B cell (primary cell): ENCODE measurements around the gene SERINC5. TPM values are rescaled to one million over a fixed set of nuclear protein-coding genes. Genes with fewer than 3 reads are reported as not detected.

Source experiments
- ATAC-seq: fragments of 200-7000 bp; cut with Tn5 transposase; one replicate; pipeline ENCODE4 v1.10.0; 2021; ENCODE audit warnings: low read depth, mild to moderate bottlenecking, moderate number of reproducible peaks, moderate library complexity
- CTCF ChIA-PET: fragments of 350-600 bp; sonication (Branson Sonifier 250); formaldehyde crosslinking; loops from one replicate; lab custom pipeline; 2021; ENCODE audit warnings: antibody characterized with exemption, inconsistent platforms; lab: Charles Lee
- POLR2A ChIA-PET: fragments of 350-600 bp; sonication (Branson Sonifier 250); formaldehyde crosslinking; loops from one replicate; lab custom pipeline; 2021; ENCODE audit warnings: antibody characterized with exemption; lab: Charles Lee
- DNase-seq: peaks from one replicate; pipeline ENCODE4 v3.0.0; 2013
- H2AFZ ChIP-seq: 2 replicates; pipeline ENCODE4 v1.6.1; 2012; ENCODE audit warnings: mild to moderate bottlenecking, low read depth, low read length; ENCODE audit not compliant: insufficient read depth, poor library complexity, severe bottlenecking
- H3K27ac ChIP-seq, 2 donors: 1 replicate in 1 of 2; 2 replicates in 1 of 2; pipeline ENCODE4 v1.5.1; 2012 to 2013; ENCODE audit warnings: low read length in 2 of 2, mild to moderate bottlenecking in 2 of 2, moderate library complexity in 1 of 2
- H3K27me3 ChIP-seq, 4 experiments: fragments of 200-600 bp in 1 of 4; sonication (generic) in 1 of 4; replicated peaks in 1 of 4; 1 replicate in 2 of 4; 2 replicates in 2 of 4; pipeline versions ENCODE4 v1.6.1 to v1.7.0; 2013 to 2016; ENCODE audit warnings: low read length in 3 of 4, mild to moderate bottlenecking in 2 of 4, mixed read lengths in 1 of 4, moderate library complexity in 1 of 4; ENCODE audit not compliant: insufficient read depth in 4 of 4, control insufficient read depth in 3 of 4; ENCODE audit errors: control extremely low read depth in 1 of 4
- H3K36me3 ChIP-seq, 2 experiments: replicated peaks in 1 of 2; 1 replicate in 1 of 2; 2 replicates in 1 of 2; pipeline versions ENCODE4 v1.6.1 to v1.7.1; 2013; ENCODE audit warnings: low read length in 1 of 2; ENCODE audit not compliant: insufficient read depth in 2 of 2, control insufficient read depth in 1 of 2; ENCODE audit errors: control extremely low read depth in 1 of 2, extremely low read depth in 1 of 2
- H3K4me1 ChIP-seq, 2 donors: fragments of 200-600 bp in 1 of 2; sonication (generic) in 1 of 2; 1 replicate in 1 of 2; 2 replicates in 1 of 2; pipeline versions ENCODE4 v1.5.1 to v1.6.1; 2013 to 2017; ENCODE audit warnings: low read length in 2 of 2; ENCODE audit not compliant: control insufficient read depth in 2 of 2, insufficient read depth in 2 of 2
- H3K4me2 ChIP-seq: replicated peaks from 2 replicates; pipeline ENCODE3; 2012; ENCODE audit warnings: mild to moderate bottlenecking, low read depth, low read length; ENCODE audit not compliant: poor library complexity, severe bottlenecking
- H3K4me3 ChIP-seq, 5 experiments: fragments of 200-600 bp in 1 of 5; sonication (generic) in 1 of 5; 1 replicate in 3 of 5; 2 replicates in 2 of 5; pipeline versions ENCODE4 v1.5.1 to v1.7.0; 2011 to 2016; ENCODE audit warnings: low read length in 4 of 5, mild to moderate bottlenecking in 4 of 5, low read depth in 2 of 5, control low read depth in 1 of 5, moderate library complexity in 1 of 5; ENCODE audit not compliant: insufficient read depth in 1 of 5; ENCODE audit errors: control extremely low read depth in 1 of 5, extremely low read depth in 1 of 5
- H3K79me2 ChIP-seq: fragments of 200-600 bp; sonication (generic); one replicate; pipeline ENCODE4 v1.6.0; 2016; ENCODE audit warnings: low read length; ENCODE audit not compliant: control insufficient read depth, insufficient read depth
- H3K9ac ChIP-seq: fragments of 200-600 bp; sonication (generic); 2 replicates; pipeline ENCODE4 v1.6.1; 2017; ENCODE audit warnings: mild to moderate bottlenecking, low read length, moderate library complexity
- H3K9me3 ChIP-seq, 3 donors: one replicate each; pipeline versions ENCODE4 v1.6.1 to v1.7.1; 2013; ENCODE audit warnings: low read length in 2 of 3; ENCODE audit not compliant: control insufficient read depth in 2 of 3, insufficient read depth in 1 of 3; ENCODE audit errors: control extremely low read depth in 1 of 3
- H4K20me1 ChIP-seq: 2 replicates; pipeline ENCODE4 v1.6.0; 2012; ENCODE audit warnings: mild to moderate bottlenecking, low read length; ENCODE audit not compliant: insufficient read depth, control insufficient read depth, poor library complexity, severe bottlenecking
- H3K27ac Mint-ChIP-seq: one replicate; pipeline ENCODE4 v1.8.0; 2021; ENCODE audit warnings: mixed read lengths
- H3K27me3 Mint-ChIP-seq: one replicate; pipeline ENCODE4 v1.8.0; 2021; ENCODE audit warnings: mixed read lengths
- H3K4me1 Mint-ChIP-seq: one replicate; pipeline ENCODE4 v1.8.0; 2021; ENCODE audit warnings: mixed read lengths
- H3K4me3 Mint-ChIP-seq: one replicate; pipeline ENCODE4 v1.8.0; 2021; ENCODE audit warnings: mixed read lengths
- H3K9me3 Mint-ChIP-seq: one replicate; pipeline ENCODE4 v1.8.0; 2022; ENCODE audit warnings: mixed read lengths; ENCODE audit not compliant: insufficient read depth
- EZH2 ChIP-seq: IDR thresholded peaks from 2 replicates; pipeline ENCODE4 v1.6.1; 2012; ENCODE audit warnings: borderline replicate concordance, low read depth, mild to moderate bottlenecking, moderate library complexity, low read length; ENCODE audit not compliant: insufficient read depth, poor library complexity, severe bottlenecking
- WGBS: methylation state at CpG from one replicate; pipeline ENCODE4 v1.1.5; 2013; ENCODE audit warnings: missing lambda C conversion rate; ENCODE audit not compliant: insufficient coverage; 5-methylcytosine and 5-hydroxymethylcytosine counted together
- intact Hi-C: fragments of 100-400 bp; cut with micrococcal nuclease; formaldehyde crosslinking; loops from one replicate; pipeline ENCODE4 v1.10.0; 2022
- polyA plus RNA-seq: library from polyadenylated mRNA; depleted of rRNA; stranded (reverse); fragments of >200 nt; gene quantifications from 2 replicates; pipeline ENCODE4 v1.2.3, GENCODE V29; 2012
- total RNA-seq, 2 donors: library from RNA; stranded (reverse); fragments of 120-200 nt in 1 of 2; gene quantifications; 1 replicate in 1 of 2; 2 replicates in 1 of 2; pipeline versions ENCODE4 v1.2.3 to v1.2.4, GENCODE V29; 2013 to 2022
- TF ChIP-seq, protein P1 (sequence below): fragments of 200-600 bp; IDR thresholded peaks from one replicate; pipeline ENCODE4 v1.8.0; 2022; ENCODE audit warnings: antibody characterized with exemption, mild to moderate bottlenecking

The SERINC5 gene
- total and polyA plus RNA-seq, 2 donors (not counting 1 experiment from before 2014, with no cell fraction given) = 2.4 to 9.5 TPM

DNA sequence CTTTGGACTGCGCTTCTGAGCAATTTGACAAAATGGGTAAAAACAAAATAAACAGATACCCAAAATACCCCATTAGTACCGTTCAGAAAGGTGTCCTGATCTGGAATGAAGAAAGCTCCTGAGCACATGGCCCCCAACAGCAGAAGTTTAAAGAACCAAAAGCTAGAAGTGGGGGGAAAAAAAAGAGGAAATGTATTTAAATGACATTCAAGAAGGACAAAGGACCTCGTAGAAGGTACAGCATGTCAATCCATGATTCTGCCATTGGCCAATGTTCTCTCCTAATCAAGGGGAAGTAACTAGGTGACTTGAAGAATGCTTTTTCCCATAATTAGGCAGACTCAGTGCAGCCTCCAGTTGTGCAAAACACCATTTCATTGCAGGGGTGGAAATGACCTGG is 78.6 kb downstream of the SERINC5 start:
- Histone ChIP-seq H3K9me3 (no peaks in the 10 kb centered on the region), H3K4me3 (no peak overlapping the region), H3K4me1 (peaks cover 11 to 14% of the 10 kb centered on the region in 2 donors), H3K79me2 (no peaks in the 10 kb centered on the region), H3K36me3 (peaks cover 0 to 7% of the 10 kb centered on the region in 2 experiments), H3K4me2 (no peak overlapping the region), H3K9ac (no peak overlapping the region), H4K20me1 (no peaks in the 10 kb centered on the region), H2AFZ (no peak overlapping the region), H3K27ac (no peak overlapping the region), H3K27me3 (no peaks in the 10 kb centered on the region)
- no CpG with 5 or more reads among the region's 3 CpGs for WGBS
- Mint-ChIP-seq H3K4me1 (peaks cover 19% of the 10 kb centered on the region), H3K27me3 (no peaks in the 10 kb centered on the region), H3K9me3 (no peaks in the 10 kb centered on the region), H3K4me3 (no peak overlapping the region), H3K27ac (no peak overlapping the region)
- no peak for ATAC-seq
- TF ChIP-seq EZH2 = no peak
- TF ChIP-seq, protein P1, sequence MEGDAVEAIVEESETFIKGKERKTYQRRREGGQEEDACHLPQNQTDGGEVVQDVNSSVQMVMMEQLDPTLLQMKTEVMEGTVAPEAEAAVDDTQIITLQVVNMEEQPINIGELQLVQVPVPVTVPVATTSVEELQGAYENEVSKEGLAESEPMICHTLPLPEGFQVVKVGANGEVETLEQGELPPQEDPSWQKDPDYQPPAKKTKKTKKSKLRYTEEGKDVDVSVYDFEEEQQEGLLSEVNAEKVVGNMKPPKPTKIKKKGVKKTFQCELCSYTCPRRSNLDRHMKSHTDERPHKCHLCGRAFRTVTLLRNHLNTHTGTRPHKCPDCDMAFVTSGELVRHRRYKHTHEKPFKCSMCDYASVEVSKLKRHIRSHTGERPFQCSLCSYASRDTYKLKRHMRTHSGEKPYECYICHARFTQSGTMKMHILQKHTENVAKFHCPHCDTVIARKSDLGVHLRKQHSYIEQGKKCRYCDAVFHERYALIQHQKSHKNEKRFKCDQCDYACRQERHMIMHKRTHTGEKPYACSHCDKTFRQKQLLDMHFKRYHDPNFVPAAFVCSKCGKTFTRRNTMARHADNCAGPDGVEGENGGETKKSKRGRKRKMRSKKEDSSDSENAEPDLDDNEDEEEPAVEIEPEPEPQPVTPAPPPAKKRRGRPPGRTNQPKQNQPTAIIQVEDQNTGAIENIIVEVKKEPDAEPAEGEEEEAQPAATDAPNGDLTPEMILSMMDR = no peak
- no peak for DNase-seq
- intact Hi-C loops = no loop called here
- CTCF ChIA-PET = no interaction called here
- POLR2A ChIA-PET = no interaction called here

DNA sequence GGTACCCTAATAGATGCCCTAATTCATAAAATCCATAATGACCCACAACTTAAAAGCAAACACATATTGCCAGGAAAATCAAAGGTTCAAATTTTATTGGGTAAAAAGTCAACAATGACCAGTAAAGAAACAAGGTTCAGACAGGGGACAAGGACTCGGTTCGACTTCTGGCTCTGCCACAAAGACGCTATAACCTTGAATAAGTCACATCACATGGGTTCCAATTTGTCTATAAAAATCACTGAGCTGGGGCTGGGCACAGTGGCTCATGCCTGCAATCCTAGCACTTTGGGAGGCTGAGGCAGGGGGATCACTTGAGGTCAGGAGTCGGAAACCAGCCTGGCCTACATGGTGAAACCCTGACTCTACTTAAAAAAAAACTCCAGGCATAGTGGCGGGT is 80.5 kb downstream of the SERINC5 start:
- Mint-ChIP-seq H3K4me1 (no peaks in the 10 kb centered on the region), H3K27me3 (no peaks in the 10 kb centered on the region), H3K27ac (no peak overlapping the region), H3K4me3 (no peak overlapping the region), H3K9me3 (no peaks in the 10 kb centered on the region)
- ATAC-seq (no peak), DNase-seq (no peak)
- no peak overlapping the region for H3K4me3 ChIP-seq
- POLR2A ChIA-PET = no interaction called here
- TF ChIP-seq, protein P1 = no peak
- no peak for TF ChIP-seq EZH2
- WGBS = 100% methylated on average over 3 of the region's 5 CpGs
- no peak overlapping the region for H3K27ac ChIP-seq
- no peaks in the 10 kb centered on the region for H4K20me1 ChIP-seq
- no peak overlapping the region for H3K4me2 ChIP-seq
- H3K79me2 ChIP-seq = no peaks in the 10 kb centered on the region
- H3K4me1 ChIP-seq = no peaks in the 10 kb centered on the region
- no peaks in the 10 kb centered on the region for H3K9me3 ChIP-seq
- peaks cover 0 to 7% of the 10 kb centered on the region in 2 experiments for H3K36me3 ChIP-seq
- intact Hi-C loops = no loop called here
- H3K9ac ChIP-seq = no peak overlapping the region
- no peak overlapping the region for H2AFZ ChIP-seq
- no peaks in the 10 kb centered on the region for H3K27me3 ChIP-seq
- CTCF ChIA-PET = interaction anchor here (1.0 kb wide), 1 partner anchor 92 kb away, joined by 3 read pairs; no protein-coding TSS in a partner anchor
